ENCODE measurements around the gene UNC93A. TPM values are rescaled to one million over a fixed set of nuclear protein-coding genes. Genes with fewer than 3 reads are reported as not detected.
"Not testable (repeated sequence)": the region's sequence is repeated elsewhere in the genome, so short reads cannot be mapped to it uniquely, and the experiment has no call there.

The UNC93A gene
- total RNA-seq, 1 experiment from 2014 or later: not detected

DNA sequence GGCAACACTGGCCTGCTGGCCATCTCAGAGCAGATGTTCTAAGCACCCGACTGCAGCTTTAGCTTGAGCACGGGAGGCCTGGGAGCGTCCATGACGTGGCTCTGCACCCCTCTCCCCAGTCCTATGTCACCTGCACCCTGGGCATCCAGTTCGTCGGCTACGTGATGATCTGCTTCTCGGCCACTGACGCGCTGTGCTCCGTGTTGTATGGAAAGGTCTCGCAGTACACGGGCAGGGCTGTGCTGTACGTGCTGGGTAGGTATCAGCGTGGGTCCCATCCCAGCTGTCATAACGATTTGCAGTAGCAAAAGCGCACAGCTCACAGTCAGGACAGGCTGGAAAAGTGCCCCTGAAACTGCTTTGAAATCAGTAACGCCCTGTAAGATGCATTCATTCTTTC, 14.7 kb downstream of the UNC93A start:
- in situ Hi-C loops (cut with HindIII; ENCODE audit: low sequenced_read_pairs): no loop called here
- DNase-seq (ENCODE audit: low spot score): no peak

- DNase-seq (ENCODE audit: low spot score): no peak
- in situ Hi-C loops (cut with HindIII; ENCODE audit: low sequenced_read_pairs): no loop called here
Observed at GRCh38 chr6:167306401-167306998, 15.4 kb downstream of the UNC93A start.

DNA sequence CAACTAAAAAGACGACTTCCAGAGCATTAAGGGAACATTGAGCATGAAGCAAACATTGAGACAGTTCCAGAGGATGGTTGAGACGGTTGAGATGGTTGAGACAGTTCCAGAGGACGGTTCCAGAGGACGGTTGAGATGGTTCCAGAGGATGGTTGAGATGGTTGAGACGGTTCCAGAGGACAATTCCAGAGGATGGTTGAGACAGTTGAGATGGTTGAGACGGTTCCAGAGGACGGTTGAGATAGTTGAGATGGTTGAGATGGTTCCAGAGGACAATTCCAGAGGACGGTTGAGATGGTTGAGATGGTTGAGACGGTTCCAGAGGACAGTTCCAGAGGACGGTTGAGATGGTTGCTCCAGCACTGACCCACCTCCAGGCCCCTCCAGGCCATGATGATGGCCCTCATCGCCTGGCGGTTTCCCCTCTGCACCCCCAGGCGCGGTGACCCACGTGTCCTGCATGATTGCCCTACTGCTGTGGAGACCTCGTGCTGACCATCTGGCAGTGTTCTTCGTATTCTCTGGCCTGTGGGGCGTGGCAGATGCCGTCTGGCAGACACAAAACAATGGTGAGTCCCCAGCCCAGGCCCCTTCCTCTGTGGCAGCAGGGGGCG, 16.3 kb downstream of the UNC93A start:
- in situ Hi-C loops (cut with HindIII; ENCODE audit: low sequenced_read_pairs): no loop called here
- DNase-seq (ENCODE audit: low spot score): no peak

GRCh38 chr6:167308207-167308606, 17.1 kb downstream of the UNC93A start:
- no peak for DNase-seq (ENCODE audit: low spot score)

DNA sequence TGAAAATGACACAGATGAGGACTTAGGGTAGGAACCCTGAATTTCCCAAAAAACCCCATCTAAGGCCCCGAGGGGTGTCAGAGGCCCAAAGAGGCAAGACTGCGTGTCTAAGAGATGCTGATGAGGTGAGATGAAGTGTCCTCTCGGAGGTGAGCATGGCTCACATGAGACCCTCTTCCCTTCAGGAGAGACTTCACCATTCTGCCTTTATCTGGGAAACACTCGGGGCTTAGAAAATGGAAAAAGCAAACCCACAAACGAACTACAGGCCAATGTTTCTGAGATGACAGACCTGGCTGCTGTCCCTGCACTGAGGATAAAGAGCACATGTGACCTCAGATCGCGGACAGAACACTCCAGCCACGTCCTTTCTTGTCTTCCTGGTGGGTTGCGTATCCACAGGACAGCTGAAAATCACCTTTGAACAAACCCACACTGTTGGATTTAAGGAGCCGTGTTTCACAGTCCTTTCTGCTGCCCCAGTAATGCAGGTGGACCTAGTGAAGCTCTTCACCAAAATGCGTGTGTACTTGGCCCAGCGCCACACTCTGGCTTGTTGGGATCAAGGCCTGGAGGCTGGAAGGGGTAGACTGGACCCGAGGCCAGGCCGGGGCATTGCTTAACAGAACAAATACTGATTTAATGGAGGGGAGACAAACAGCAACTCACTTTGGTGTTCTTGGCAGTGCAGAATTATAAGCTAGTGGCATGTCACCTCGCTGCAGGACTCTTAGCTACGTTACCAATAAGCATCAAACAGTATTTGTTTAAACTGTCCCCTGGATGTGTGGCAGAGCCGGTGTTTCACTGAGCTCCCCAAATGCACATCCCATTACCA, 18.5 kb downstream of the UNC93A start:
- in situ Hi-C loops (cut with HindIII; ENCODE audit: low sequenced_read_pairs); DNase-seq (ENCODE audit: low spot score): not testable (repeated sequence)

More at GRCh38 chr6:167308207-167308606, 17.1 kb downstream of the UNC93A start:
- in situ Hi-C loops (cut with HindIII; ENCODE audit: low sequenced_read_pairs): no loop called here

GRCh38 chr6:167311286-167311685, 20.2 kb downstream of the UNC93A start:
- peak; percentile 84 for DNase-seq (ENCODE audit: low spot score)
- in situ Hi-C loops (cut with HindIII; ENCODE audit: low sequenced_read_pairs): no loop called here

DNA sequence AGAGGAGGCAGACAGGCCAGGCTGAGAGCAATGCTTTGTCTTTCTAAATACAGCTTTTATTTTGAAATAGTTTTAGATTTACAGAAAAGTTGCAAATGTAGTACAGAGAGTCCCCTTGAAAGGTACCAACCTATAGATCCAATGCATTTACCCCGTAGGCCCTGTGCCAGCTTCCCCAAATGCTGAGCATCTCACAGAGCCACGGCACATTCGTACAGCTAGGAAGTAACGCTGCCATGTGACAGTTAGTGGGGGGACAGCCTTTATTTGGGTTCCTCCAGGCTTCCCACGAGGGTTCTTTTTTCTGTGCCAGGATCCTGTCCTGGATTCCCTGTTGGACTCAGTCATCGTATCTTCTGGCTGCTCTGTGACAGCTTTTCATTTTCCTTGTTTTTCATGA, 20.6 kb downstream of the UNC93A start:
- DNase-seq (ENCODE audit: low spot score); in situ Hi-C loops (cut with HindIII; ENCODE audit: low sequenced_read_pairs): not testable (repeated sequence)

DNA sequence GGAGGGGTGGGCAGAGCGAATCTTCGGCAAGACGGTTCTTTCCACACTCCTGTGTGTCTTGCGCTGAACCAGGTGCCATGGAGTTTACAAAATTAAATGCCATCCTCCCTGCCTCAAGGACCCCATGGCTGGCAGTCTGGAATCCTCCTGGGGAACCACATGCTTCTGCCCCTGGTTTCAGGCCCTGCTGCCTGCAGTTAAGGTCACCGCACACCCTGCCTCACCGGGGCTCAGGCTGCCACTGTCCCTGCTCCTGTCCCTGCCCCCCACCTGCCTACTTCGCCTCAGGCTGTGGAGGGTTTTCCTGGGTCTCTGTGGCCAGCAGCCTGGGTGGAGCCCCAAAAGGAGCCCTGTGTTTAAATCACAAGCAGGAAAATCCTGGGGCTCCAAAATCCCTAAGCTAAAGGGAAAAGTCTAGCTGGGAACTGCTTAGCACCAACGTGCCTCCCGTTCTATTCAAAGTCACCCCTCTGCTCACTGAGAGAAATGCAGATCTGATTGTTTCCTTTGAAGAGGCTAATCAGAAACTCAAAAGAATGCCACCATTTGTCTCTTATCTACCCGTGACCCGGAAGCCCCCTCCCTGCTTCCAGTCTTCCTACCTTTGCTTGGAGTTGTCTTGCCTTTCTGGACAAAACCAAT, 23.2 kb downstream of the UNC93A start:
- no peak for DNase-seq (ENCODE audit: low spot score)
- in situ Hi-C loops (cut with HindIII; ENCODE audit: low sequenced_read_pairs): no loop called here

DNA sequence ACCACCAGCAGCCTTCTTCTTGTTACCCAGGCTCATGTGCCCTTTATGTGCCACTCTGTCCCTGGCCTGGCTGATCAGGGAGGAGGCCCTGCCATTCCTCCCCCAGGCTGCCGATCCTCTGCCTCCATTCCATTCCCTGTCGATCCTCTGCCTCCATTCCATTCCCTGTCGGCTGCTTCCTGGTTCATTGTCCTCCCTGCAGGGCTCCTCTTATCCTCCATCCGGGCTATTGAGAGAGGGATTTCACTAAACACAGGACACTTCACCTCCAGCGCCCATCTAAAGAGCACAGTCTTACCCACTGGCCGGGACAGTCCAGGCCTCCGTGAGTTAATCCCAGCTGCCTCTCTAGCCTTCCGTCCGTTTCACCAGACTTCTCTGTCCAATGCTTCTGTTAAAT, 26.1 kb downstream of the UNC93A start:
- in situ Hi-C loops (cut with HindIII; ENCODE audit: low sequenced_read_pairs): no loop called here
- no peak for DNase-seq (ENCODE audit: low spot score)

DNA sequence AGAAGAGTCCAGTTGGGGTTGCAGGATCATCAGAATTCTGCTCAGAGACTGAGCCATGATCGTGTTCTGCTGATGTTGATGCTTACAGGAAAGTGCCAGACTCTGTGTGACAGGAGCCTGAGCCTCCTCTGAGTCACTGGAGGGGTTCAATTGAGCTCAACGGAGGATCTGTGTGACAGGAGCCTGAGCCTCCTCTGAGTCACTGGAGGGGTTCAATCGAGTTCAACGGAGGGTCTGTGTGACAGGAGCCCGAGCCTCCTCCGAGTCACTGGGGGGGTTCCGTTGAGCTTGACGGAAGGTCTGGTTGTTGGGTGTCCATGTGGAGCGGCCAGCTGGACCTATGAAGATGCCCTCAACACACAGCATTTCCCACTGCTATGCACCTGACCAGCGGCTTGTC, 27.2 kb downstream of the UNC93A start:
- DNase-seq (ENCODE audit: low spot score); in situ Hi-C loops (cut with HindIII; ENCODE audit: low sequenced_read_pairs): not testable (repeated sequence)

DNA sequence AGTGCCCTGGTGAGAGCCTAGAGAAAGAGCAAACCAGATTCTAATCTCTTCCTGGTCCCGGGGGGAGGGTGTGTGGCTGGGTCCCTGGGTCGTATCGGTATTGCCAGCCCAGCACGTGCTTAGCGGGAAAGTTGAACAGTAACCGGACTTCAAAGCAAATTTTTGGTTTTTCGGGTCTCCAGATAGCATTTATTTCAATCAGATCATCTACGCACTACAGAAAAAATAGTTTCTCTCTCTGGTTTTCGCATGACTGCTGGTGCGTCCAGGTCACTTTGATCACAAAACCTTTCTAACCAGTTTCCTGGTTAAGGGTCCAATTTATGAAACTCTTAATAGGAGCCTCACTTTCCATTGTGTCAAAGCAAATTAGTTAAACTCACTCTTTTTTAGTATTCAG, 27.7 kb downstream of the UNC93A start:
- DNase-seq (ENCODE audit: low spot score); in situ Hi-C loops (cut with HindIII; ENCODE audit: low sequenced_read_pairs): not testable (repeated sequence)

DNA sequence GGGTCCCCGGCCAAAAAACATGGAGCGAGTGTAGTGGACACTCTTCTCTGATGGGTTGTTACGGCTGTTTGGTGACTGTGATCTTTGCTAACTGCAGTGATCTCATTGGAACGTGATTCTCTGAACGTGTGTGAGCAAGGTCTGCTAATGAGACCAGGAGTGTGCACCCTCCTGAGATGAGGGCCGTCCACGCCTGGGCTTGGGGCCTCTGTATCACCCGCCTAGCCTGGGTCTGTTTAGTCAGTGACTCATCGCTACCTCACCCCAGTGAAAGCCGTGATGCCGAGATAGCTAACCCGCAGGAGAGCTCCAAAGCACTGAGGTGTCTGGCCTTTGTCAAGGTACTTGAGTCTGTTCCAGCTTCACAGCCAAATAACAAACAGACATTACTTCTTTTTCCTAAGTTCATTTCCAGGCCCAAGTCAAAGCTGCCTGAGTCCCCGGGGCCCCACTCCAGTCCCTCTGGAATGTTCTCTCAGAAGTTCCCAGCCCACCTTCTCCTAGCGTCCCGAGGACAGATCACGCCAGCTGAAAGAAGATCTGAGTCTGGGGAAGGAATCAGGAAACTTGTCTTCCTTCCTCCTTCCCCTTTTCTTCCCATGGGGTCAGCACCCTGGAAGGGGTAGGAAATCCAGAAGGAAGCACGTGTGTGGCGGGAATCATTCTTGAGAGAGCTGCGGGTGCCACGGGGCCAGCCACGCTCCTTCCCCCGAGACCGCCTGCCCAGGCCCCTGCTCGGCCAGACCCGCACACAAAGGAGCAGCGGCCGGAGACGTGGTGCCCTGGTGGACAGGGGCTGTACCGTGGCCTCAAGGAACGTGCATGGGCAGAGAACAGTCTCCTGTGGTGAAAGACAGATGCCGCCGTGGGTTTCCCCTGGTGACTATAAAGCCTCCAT, 29.0 kb downstream of the UNC93A start:
- in situ Hi-C loops (cut with HindIII; ENCODE audit: low sequenced_read_pairs); DNase-seq (ENCODE audit: low spot score): not testable (repeated sequence)

- in situ Hi-C loops (cut with HindIII; ENCODE audit: low sequenced_read_pairs); DNase-seq (ENCODE audit: low spot score): not testable (repeated sequence)
Observed at GRCh38 chr6:167320754-167321056, 29.6 kb downstream of the UNC93A start.

- DNase-seq (ENCODE audit: low spot score); in situ Hi-C loops (cut with HindIII; ENCODE audit: low sequenced_read_pairs): not testable (repeated sequence)
Observed at GRCh38 chr6:167321185-167321584, 30.1 kb downstream of the UNC93A start.

- in situ Hi-C loops (cut with HindIII; ENCODE audit: low sequenced_read_pairs): no loop called here
- no peak for DNase-seq (ENCODE audit: low spot score)
Observed at GRCh38 chr6:167323111-167323510, 32.0 kb downstream of the UNC93A start.

- in situ Hi-C loops (cut with HindIII; ENCODE audit: low sequenced_read_pairs): no loop called here
- no peak for DNase-seq (ENCODE audit: low spot score)
Observed at GRCh38 chr6:167324111-167324510, 33.0 kb downstream of the UNC93A start.

DNA sequence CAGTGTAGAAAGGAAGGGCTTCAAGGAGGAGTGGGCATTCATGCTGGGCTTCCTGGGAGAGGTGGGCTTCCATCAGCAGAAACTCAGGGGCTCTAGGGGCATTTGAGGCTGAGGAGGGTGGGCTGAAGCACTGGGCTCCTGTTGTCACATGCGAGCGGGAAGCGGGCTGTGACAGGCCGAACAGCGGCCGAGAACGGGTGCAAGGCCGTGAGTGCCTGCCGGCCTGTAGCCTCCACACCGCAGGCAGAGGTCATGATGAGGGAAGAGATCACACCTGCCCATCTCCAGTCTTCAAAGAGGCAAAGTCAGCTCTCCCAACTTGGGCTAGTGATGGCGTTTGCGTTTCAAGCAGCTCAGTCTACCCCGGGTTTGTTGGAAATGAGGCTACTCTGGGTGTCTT, 34.7 kb downstream of the UNC93A start:
- DNase-seq (ENCODE audit: low spot score): no peak

GRCh38 chr6:167327391-167327790, 36.3 kb downstream of the UNC93A start:
- in situ Hi-C loops (cut with HindIII; ENCODE audit: low sequenced_read_pairs): no loop called here
- no peak for DNase-seq (ENCODE audit: low spot score)

More for the DNA sequence above, 34.7 kb downstream of the UNC93A start:
- in situ Hi-C loops (cut with HindIII; ENCODE audit: low sequenced_read_pairs): no loop called here

- no peak for DNase-seq (ENCODE audit: low spot score)
- in situ Hi-C loops (cut with HindIII; ENCODE audit: low sequenced_read_pairs): no loop called here
Observed at GRCh38 chr6:167328086-167328485, 37.0 kb downstream of the UNC93A start.
